ENCODE data around the gene CDC14A. TPM values are rescaled to one million over a fixed set of nuclear protein-coding genes. Genes with fewer than 3 reads are reported as not detected.
"Not testable (repeated sequence)": the region's sequence is repeated elsewhere in the genome, so short reads cannot be mapped to it uniquely, and the experiment has no call there.

The CDC14A gene
- total RNA-seq (2014; rRNA removed; shearing (Covaris generic)) = 4.6 and 5.1 TPM in 2 replicates

- peak; percentile 99 for DNase-seq (ENCODE audit: low read depth)
Measured at GRCh38 chr1:100352267-100353070, at the start of gene CDC14A. CDC14A (plus strand) TSS chr1:100352506; CDS start chr1:100352955, 449 bp downstream.

GRCh38 chr1:100302739-100303138, 49.6 kb upstream of the CDC14A start:
- no peak for DNase-seq (ENCODE audit: low read depth)

GRCh38 chr1:100304227-100304626, 48.1 kb upstream of the CDC14A start:
- DNase-seq (ENCODE audit: low read depth) = no peak

- DNase-seq (ENCODE audit: low read depth) = no peak
Measured at GRCh38 chr1:100304921-100305320, 47.4 kb upstream of the CDC14A start.

GRCh38 chr1:100305954-100306353, 46.4 kb upstream of the CDC14A start:
- no peak for DNase-seq (ENCODE audit: low read depth)

- DNase-seq (ENCODE audit: low read depth) = no peak
Measured at GRCh38 chr1:100306735-100307313, 45.5 kb upstream of the CDC14A start.

GRCh38 chr1:100308777-100309176, 43.5 kb upstream of the CDC14A start:
- DNase-seq (ENCODE audit: low read depth) = no peak

GRCh38 chr1:100309863-100310262, 42.4 kb upstream of the CDC14A start:
- no peak for DNase-seq (ENCODE audit: low read depth)

GRCh38 chr1:100313382-100313781, 38.9 kb upstream of the CDC14A start:
- no peak for DNase-seq (ENCODE audit: low read depth)

- DNase-seq (ENCODE audit: low read depth) = no peak
Measured at GRCh38 chr1:100316622-100317021, 35.7 kb upstream of the CDC14A start.

- no peak for DNase-seq (ENCODE audit: low read depth)
Measured at GRCh38 chr1:100320311-100321099, 31.8 kb upstream of the CDC14A start.

- DNase-seq (ENCODE audit: low read depth) = no peak
Measured at GRCh38 chr1:100321100-100321493, 31.2 kb upstream of the CDC14A start.

GRCh38 chr1:100321506-100321905, 30.8 kb upstream of the CDC14A start:
- no peak for DNase-seq (ENCODE audit: low read depth)

- DNase-seq (ENCODE audit: low read depth) = no peak
Measured at GRCh38 chr1:100322436-100323211, 29.7 kb upstream of the CDC14A start.

- no peak for DNase-seq (ENCODE audit: low read depth)
Measured at GRCh38 chr1:100323419-100324106, 28.7 kb upstream of the CDC14A start.

- DNase-seq (ENCODE audit: low read depth) = no peak
Measured at GRCh38 chr1:100325415-100326324, 26.6 kb upstream of the CDC14A start.

GRCh38 chr1:100326325-100326670, 26.0 kb upstream of the CDC14A start:
- DNase-seq (ENCODE audit: low read depth) = not testable (repeated sequence)

GRCh38 chr1:100328133-100328532, 24.2 kb upstream of the CDC14A start:
- DNase-seq (ENCODE audit: low read depth) = no peak

GRCh38 chr1:100331146-100331545, 21.2 kb upstream of the CDC14A start:
- DNase-seq (ENCODE audit: low read depth) = not testable (repeated sequence)

GRCh38 chr1:100332331-100332730, 20.0 kb upstream of the CDC14A start:
- no peak for DNase-seq (ENCODE audit: low read depth)

All from Daoy (cell line).